Ramos (cell line): Measurements from ENCODE around the gene CLCN4.

ENCODE experiments used
- in situ Hi-C: fragments of 300-500 bp; cut with MboI; formaldehyde crosslinking; loops from one replicate; pipeline ENCODE4 v1.14.3; 2022; ENCODE audit warnings: low sequenced_read_pairs; ENCODE audit not compliant: unreplicated experiment

The CLCN4 gene

DNA sequence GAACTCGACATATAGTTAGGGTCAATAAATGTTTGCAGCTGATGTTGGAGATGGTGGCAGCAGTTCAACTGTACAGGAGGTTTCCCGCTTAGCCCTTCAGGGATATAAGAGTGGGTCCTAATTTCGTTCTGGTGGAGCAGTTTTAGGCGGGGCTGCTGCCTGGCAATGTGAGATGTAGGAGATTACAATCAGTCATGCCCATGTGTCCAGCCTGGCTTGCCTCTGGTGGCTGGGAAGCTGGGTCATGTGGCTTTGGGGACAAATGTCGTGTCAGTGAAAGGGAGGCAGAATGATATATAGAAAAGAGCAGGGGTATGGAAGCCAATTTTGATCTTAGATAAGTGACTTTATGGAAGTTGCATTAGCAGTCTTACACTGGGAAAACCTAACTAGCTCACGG is 129.4 kb downstream of the CLCN4 start:
- in situ Hi-C loops, result no loop called here
